HK-2 (cell line): ENCODE measurements around the gene HPX.

Experiments
- DNase-seq: peaks from one replicate; pipeline ENCODE4 v3.0.0-alpha.2; 2018; ENCODE audit not compliant: unreplicated experiment

The HPX gene

GRCh38 chr11:6440906-6441358, at the start of gene HPX:
HPX (minus strand) TSS chr11:6440987; CDS start chr11:6440963, 24 bp downstream.
- DNase-seq, result no peak

- DNase-seq, result no peak
These were observed 48.5 kb upstream of the HPX start for GRCh38 chr11:6489306-6489705.

GRCh38 chr11:6488821-6489220, 48.0 kb upstream of the HPX start:
- no peak for DNase-seq

GRCh38 chr11:6488342-6488741, 47.6 kb upstream of the HPX start:
- no peak for DNase-seq

- DNase-seq, result no peak
These were observed 46.2 kb upstream of the HPX start for GRCh38 chr11:6486938-6487337.

- DNase-seq, result no peak
These were observed 45.5 kb upstream of the HPX start for GRCh38 chr11:6486256-6486655.

- DNase-seq, result no peak
These were observed 44.9 kb upstream of the HPX start for GRCh38 chr11:6485661-6486060.

GRCh38 chr11:6483015-6483414, 42.2 kb upstream of the HPX start:
- DNase-seq, result no peak

- DNase-seq, result no peak
These were observed 41.7 kb upstream of the HPX start for GRCh38 chr11:6482441-6482840.

GRCh38 chr11:6481924-6482275, 41.1 kb upstream of the HPX start:
- no peak for DNase-seq

- peak; percentile 91 for DNase-seq
These were observed 40.5 kb upstream of the HPX start, which contains the start of the genes ARFIP2 and TIMM10B for GRCh38 chr11:6481012-6481923. ARFIP2 (minus strand) TSS chr11:6481331; CDS start chr11:6480421, 910 bp downstream. TIMM10B (plus strand) TSS chr11:6481501; CDS start chr11:6481517, 16 bp downstream.

- no peak for DNase-seq
These were observed 39.6 kb upstream of the HPX start for GRCh38 chr11:6480299-6480914.

GRCh38 chr11:6476571-6476970, 35.8 kb upstream of the HPX start:
- DNase-seq, result no peak

GRCh38 chr11:6475936-6476335, 35.1 kb upstream of the HPX start:
- DNase-seq, result no peak

- DNase-seq, result no peak
These were observed 34.2 kb upstream of the HPX start for GRCh38 chr11:6474806-6475500.

GRCh38 chr11:6474413-6474792, 33.6 kb upstream of the HPX start:
- no peak for DNase-seq

- peak; percentile 85 for DNase-seq
These were observed 32.9 kb upstream of the HPX start, which contains the start of gene TRIM3 for GRCh38 chr11:6473451-6474412. TRIM3 (minus strand) TSS chr11:6473941; CDS start chr11:6465695, 8,246 bp downstream.

- DNase-seq, result no peak
These were observed 32.1 kb upstream of the HPX start for GRCh38 chr11:6472934-6473333.

GRCh38 chr11:6469599-6469998, 28.8 kb upstream of the HPX start:
- DNase-seq, result no peak

- peak; percentile 30 for DNase-seq
These were observed 28.1 kb upstream of the HPX start for GRCh38 chr11:6468712-6469495.
